GM21737 (cell line): ENCODE data around the gene C2orf72.
"Not testable (repeated sequence)": the region's sequence is repeated elsewhere in the genome, so short reads cannot be mapped to it uniquely, and the experiment has no call there.

Experiments used
- ATAC-seq: cut with Tn5 transposase; IDR thresholded peaks from one replicate; pipeline ENCODE4 v1.9.1; 2021; ENCODE audit warnings: mild to moderate bottlenecking, moderate library complexity; ENCODE audit not compliant: unreplicated experiment

The C2orf72 gene

DNA sequence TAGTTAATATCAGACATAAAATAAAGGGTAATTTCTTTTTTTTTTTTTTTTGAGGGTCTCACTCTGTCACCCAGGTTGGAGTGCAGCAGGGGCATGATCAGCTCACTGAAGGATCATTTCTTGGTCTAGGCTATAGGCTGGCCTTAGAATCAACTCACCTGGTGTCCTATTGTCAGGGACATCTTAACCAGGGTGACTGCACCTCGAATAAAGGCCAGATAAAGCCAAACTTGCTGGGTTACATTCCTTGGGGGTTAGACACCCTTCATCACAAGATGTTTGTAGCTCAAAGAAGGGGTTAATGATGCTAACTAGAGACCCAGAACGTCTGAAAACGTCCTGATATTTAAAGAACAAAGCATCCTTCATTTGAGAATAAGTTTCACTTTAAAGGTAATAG lies 23.5 kb upstream of the C2orf72 start:
- no peak for ATAC-seq

DNA sequence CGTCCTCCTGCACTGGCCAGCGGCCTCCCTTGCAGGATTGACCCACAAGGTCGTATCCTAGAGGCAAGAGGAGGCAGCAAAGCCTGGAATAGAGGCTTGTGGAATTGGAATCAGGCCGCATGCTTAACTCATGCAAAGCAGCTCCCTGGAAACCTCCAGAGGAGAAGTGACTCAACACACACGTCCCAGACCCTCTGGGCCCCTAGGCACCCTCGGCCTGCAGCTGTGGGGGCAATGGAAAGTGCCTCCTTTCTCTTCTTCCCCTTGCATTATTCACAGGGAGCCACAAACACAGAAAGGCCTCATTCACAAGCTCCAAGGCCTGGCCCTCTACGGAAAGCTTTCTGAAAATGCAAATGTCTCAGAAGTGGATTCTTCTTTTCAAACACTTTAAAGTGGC lies 21.8 kb upstream of the C2orf72 start:
- no peak for ATAC-seq

GRCh38 chr2:231015926-231016325 lies 21.4 kb upstream of the C2orf72 start:
- no peak for ATAC-seq

GRCh38 chr2:231016566-231017230 lies 20.6 kb upstream of the C2orf72 start:
- ATAC-seq = no peak

DNA sequence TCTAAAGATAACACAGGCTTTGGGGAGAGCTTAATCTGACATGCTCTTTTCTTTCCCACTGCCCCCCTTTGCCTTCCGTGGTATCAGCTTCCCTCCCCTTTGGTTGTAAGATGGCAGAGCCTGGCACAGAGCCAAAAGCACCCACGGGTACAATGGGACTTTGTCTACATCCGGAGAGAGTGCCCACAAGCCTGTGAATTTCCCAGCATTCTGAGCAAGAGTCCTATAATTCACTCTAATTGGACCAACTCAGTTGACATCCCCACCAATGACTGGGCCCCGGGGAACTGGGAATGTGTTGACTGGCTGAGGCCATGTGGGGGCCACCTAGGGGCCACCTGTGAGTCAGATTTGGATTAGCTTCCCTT lies 20.1 kb upstream of the C2orf72 start:
- ATAC-seq = no peak

- no peak for ATAC-seq
Measured at GRCh38 chr2:231018184-231018583, 19.1 kb upstream of the C2orf72 start.

DNA sequence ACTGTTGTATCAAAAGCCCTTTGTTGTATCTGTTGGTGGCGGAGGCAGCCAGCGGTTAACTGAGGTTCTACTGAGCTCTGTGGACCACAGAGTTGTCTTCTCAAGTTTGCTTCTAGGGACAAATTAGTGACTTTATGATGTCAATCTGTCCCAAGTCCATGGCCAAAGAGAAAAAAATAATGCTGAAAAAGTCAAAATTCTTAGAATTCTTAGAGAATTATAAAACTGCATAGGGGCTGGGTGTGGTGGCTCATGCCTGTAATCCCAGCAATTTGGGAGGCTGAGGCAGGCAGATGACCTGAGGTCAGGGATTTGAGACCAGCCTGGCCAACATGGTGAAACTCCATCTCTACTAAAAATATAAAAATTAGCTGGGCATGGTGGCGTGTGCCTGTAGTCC lies 12.3 kb upstream of the C2orf72 start:
- not testable (repeated sequence) for ATAC-seq

DNA sequence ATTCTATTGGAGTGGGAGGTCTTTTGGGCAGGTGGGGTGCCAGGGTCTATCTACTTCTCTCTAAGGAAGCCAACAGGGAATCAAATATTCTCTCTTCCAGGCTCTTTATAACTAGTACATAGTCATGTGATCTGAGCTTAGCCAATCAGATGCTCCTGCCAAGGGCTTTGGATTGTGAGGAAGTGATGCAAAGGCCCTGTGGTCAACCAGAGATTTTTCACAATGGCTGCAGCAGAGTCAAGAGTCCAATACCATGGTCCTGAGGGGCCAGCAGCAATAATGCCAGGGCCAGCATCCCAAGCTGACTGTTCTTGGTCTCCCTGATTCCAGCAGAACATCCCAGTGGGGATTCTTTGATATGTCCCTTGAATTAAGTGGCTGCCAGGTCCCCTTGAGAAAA lies 8.4 kb upstream of the C2orf72 start:
- no peak for ATAC-seq

DNA sequence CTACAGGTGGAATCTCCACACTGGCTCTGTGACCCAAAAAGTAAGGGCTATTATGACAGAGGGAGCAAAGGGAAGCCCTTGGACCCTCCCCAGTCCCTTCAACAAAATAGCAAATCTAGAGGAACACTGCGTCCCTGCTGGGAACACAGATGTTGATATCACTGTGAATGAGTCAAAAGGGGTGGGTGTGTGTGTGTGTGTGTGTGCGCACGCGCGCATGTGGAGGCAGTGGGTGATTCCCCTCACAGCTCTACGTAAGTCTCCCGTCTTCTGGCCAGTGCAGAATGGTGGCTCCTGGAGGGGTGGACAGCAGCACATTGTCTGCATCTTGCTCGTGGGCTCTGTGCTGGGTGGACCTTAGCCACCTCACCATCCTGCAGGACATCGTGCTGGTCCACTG lies 7.8 kb upstream of the C2orf72 start:
- no peak for ATAC-seq

- no peak for ATAC-seq
Measured at GRCh38 chr2:231030725-231031124, 6.6 kb upstream of the C2orf72 start.

GRCh38 chr2:231032575-231033140 lies 4.7 kb upstream of the C2orf72 start:
- no peak for ATAC-seq

GRCh38 chr2:231033147-231034132 lies 3.9 kb upstream of the C2orf72 start:
- ATAC-seq = no peak

DNA sequence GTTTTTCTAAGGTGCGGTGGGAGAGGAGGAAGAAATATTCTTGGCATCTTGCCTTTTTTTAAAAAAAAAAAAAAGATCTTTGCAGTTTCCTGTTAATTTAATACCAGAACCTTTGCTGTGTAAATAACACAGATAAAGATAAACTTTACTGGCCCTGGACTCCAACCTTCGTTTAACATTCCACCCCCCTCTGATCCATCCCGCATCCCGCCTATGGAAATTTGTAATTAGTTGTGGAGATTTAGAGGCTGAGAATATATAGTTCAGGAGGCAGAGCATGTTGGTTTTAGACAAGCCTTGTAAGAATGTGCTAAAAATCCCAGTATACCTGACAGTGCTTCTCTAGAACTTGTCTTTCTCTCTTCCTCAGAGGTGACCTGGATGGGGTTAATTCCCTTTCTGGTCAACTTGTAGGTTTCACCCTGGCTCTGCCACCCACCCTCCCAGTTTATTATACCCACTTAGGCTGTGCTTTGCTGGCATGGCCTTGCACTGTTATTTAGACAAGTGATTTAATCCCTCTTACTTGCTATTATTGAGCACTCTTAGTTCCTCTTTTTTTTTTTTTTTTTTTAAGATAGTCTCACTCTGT lies 2.9 kb upstream of the C2orf72 start:
- no peak for ATAC-seq

GRCh38 chr2:231036131-231036530 lies 1.2 kb upstream of the C2orf72 start:
- no peak for ATAC-seq

DNA sequence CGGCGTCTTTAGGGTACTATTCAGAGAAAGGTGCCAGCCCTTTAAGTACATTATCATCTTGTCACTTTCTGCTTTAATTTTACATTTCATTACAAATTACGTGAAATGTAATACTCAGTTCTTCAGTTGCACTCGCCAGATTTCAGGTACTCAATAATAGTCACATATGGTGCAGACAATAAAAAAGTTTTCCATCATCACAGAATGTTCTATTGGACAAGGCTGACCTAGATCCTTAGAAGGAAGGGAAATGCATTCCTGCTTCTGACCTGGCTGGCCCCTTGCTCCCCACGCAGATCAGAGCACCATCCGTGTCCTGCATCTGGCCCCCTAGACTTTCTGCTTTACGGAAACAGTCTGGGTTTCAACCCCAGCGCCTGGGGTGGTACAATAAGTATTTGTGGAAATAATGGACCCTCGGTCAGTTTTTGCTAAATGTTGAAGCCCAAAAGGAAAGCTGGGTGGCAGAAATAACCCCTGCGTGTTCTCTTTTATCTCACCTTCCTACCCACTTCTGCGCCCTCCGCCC lies 681 bp upstream of the C2orf72 start:
- no peak for ATAC-seq

- no peak for ATAC-seq
Measured at GRCh38 chr2:231037731-231038482, 584 bp downstream of the C2orf72 start.

DNA sequence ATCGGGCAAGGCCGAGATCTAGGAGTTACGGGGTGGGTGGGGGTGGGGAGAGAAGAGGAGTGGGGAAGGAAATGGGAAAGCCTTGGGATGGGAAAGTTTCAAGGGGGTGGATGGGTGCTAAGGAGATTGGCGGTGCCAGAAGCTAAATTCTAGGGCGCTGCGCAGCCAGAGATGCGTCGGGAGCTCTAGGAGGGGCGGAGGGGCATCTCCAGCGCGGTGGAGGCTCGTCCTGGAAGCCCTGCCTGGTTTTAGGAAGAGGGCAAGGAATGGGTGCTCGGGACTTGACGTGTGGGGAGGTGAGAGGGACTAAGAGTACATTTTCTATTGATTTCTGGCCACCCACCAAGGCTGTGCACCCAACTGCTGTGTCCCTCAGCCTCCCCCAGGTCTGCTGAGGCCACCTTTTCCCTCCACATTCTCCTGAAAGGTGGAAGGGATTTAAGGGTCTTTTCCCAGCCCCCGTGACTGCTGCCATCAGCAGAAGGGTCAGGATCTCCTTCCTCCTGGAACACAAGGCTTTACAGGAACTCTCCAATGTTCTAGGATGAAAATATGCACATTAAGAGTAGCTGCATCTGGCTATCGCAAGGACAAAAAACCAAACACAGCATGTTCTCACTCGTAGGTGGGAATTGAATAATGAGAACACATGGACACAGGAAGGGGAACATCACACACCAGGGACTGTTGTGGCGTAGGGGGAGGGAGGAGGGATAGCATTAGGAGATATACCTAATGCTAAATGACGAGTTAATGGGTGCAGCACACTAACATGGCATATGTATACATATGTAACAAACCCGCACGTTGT lies 1.4 kb downstream of the C2orf72 start:
- ATAC-seq = no peak

- no peak for ATAC-seq
Measured at GRCh38 chr2:231039294-231039664, 2.0 kb downstream of the C2orf72 start.

- ATAC-seq = no peak
Measured at GRCh38 chr2:231039821-231040364, 2.6 kb downstream of the C2orf72 start.
